HG02798 (cell line): ENCODE data around the gene MS4A7.

Experiments
- ATAC-seq: cut with Tn5 transposase; IDR thresholded peaks from one replicate; pipeline ENCODE4 v1.9.1; 2021; ENCODE audit warnings: mild to moderate bottlenecking; ENCODE audit not compliant: unreplicated experiment, poor library complexity

Gene MS4A7

DNA sequence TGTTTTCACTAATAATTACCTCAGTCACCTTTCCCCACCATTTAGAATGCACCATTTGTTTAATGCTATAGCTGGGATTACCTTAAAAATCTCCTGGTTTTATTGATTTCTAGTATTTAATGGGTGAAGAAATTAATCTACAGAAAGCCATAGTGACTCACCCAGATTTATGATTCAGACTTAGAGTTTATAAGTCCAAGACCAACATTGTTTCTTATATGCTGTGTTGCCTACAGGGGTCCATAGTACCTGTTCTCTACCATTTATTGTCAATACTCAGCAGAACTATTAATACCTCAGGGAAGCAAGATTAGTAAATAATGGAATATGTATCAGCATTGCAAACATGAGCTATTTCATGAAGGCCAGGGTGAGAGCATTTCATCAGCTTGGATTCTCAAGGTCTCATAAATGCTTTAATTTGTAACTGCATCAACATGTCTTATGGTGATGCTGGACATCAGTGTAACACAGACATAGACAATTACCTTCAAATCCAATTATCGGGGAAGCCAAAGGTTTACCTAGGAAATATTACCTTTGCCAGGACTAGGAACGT is 8.0 kb upstream of the MS4A7 start:
- no peak for ATAC-seq

DNA sequence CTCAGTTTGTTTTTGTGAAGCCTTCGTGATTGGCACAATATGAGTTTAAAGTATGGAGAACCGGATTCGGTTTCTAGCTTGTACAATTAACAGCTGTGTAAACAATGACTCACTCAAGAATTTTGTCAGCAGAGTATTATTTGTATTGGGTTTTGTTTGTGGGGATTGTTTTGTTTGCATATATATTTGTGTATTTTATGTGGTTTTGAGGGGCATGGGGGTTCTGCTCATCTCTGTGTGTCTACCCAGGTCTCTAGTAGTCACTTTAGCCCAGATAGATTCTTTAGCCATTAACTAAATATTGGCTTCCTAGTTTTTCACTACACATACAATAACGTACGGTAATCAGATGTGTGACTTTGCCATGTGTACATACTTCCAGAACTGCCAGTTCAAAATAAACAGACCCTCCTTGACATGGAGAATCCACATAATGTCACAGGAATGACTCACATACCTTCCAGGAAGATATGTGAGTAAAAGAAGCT is 7.5 kb upstream of the MS4A7 start:
- no peak for ATAC-seq

DNA sequence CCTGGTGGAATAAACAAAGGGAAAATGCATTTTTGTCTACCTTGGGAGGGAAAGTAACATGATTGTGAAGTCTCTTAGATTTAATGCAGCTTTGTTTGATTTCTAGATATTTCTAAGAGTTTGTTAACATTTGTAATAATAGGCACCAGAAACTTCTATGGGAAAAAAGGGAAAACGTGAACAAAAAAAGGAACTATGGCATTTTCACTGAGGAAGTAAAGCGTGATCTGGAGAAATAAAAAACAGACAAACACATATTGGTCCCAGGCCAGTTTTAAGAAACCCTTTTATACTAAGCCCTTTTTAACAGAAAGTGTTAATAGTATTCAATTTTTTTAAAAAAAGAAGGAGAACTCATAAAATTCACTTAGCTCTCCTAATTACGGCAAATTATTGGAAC is 6.9 kb upstream of the MS4A7 start:
- ATAC-seq, result no peak

DNA sequence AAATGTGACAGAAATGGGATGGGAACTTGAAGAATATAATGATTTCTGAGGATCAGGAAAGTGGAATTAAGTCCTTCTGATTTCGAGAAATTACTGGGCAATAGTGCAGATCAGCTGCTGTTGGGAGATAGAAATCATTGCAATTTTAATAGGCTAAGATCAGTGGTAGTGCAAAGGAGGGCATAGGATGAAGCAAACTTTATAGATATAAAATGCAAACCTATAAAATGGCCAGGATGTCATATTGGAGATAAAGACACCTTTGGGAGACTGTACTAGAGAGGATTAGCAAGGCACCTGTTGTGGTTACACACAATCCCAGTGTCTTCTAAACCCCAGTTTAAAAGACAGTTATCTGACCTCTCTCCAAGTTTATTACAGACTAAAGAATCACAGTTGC is 6.5 kb upstream of the MS4A7 start:
- ATAC-seq, result no peak

DNA sequence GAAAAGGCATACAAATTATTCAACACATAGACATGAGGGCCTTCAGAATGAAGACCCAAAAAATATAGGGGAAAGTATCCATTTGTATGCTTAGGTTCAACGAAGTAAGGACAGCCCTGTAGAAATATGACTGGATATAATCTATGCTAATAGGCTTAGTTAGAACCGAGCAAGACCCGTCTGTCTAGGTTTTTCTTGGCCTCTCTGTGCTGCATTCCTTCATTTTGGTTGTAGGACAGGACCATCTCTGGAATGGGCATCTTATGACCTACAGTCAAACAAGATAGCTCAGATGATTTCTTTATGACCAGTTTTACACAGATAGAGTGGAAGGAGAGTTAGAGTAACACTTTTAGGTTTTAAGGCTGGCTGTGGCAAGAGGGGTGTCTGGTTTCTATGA is 5.6 kb upstream of the MS4A7 start:
- ATAC-seq, result no peak

DNA sequence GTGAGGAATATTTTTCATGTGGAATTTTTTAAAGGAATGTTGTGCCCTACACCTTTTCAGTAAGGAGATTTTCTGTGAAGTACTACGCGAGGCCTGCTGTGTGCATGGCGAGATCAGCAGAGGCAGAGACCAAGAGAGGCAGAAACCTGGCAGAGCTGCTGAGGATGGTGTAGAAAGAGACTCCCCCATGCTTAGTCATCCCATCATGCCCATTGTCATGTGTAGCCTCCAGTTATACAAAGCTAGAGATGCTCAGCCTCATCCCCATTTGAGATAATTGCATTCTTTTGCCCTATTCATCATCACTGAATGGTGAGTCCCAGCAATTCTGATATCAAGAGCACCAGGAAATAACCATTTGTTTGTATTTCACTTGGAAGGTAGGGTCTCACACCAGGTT is 3.0 kb upstream of the MS4A7 start:
- ATAC-seq, result no peak

DNA sequence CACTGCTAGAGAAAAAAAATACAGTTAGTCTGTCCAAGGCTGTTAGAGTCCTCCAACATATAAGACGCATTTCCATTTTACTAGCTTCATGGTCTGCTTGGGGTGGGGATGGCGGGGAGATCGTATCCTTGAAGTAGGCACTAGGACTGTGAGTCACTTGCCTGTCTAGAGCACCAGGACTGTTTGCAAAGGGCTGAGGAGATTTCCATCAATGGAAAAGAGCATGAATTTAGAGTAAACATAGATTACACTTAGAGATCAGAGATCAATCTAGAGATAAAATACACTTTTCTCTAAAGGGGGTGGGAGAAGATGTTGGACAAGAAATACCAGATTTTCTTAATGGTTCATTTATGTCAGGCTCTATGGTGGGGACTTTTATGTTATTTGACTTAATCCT is 1.7 kb upstream of the MS4A7 start:
- ATAC-seq, result no peak

DNA sequence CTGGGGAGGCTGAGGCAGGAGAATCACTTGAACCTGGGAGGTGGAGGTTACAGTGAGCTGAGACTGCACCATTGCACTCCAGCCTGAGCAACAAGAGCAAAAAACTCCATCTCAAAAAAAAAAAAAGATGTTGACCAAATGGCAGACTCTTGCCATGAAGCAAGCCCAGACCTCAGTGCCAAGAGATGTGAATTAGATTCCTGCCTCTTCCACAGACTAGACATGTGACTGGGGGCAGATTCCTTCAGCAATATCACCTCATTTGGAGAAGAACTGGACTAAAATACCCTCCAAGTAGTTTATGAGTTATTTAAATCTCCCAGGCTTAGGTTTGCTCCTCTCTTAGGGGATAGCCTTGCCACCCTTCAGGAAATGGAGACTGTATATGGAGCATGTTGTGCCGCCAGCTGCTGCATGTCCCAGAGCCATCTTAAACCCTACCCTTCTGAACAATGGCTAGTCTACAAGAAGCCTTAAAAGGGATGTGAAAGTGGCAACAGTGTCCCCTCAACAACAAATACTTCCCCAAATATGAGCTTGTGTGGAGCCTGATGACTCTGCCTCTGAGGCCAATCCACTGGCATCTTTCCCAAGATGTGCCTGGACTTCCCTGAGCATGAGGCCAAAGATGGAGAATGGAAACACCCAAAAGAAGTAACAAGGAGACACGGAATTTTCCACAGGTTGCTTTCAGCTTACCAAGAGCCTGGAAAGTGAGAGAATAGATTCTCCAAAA is 763 bp upstream of the MS4A7 start:
- ATAC-seq, result peak; percentile 50

DNA sequence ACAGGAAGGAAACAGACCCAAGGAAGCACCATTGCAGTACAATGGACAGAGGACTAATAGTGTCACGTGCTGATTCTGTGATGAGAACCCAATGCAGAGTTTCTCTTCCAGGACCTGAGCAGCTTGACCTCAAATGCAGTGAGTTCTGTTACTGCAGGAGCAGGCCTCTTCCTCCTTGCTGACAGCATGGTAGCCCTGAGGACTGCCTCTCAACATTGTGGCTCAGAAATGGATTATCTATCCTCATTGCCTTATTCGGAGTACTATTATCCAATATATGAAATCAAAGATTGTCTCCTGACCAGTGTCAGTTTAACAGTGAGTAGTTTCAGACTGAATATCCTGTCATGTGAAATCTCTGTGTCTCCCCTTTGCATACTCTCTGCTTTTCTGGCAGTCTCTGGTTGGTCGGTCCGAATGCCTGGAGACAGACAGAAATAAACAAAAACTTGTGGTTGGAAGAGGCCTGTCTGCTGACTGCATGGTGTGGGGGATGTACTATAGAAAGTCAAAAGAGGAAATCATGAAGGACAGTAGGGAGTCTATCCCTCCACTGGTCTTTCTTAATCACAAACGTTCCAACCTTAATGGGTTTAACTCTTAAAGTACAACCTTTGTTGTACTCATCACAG is 11.1 kb downstream of the MS4A7 start:
- peak; percentile 84 for ATAC-seq

DNA sequence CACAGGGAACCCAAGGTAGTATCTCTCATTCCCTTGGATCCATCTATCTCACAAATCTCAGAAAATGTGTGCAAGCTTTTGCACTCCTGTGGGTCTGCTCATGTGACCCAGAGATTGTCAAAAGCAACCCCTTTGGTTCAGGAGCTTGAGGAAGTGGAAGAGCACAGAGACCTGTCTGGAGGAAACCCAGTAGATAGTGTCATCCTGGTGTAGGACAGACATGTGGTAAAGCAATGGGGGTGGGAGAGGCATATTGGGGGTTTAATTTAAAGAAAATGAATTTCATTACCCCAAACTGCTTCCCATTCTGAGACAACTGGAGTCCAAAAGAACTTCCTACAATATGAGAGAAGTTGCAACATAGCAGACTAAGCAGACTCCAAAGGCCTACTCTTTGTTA is 12.1 kb downstream of the MS4A7 start:
- ATAC-seq, result no peak

DNA sequence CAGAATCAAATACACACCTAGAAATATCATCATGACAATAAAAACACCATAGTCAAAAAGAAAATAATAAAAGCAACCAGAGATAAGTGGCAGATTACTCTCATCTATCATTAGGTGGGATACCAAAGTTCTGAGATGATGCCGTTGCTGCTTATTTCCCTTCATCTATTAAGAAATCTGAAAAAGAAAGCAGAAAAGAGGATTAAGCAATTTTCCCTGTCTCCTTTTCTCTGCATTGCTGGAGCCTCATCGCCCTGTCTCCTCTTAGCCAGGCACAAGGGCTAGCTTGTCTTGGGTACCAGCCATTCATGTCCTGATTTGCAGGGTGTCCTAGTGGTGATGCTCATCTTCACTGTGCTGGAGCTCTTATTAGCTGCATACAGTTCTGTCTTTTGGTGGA is 14.0 kb downstream of the MS4A7 start:
- ATAC-seq, result no peak

DNA sequence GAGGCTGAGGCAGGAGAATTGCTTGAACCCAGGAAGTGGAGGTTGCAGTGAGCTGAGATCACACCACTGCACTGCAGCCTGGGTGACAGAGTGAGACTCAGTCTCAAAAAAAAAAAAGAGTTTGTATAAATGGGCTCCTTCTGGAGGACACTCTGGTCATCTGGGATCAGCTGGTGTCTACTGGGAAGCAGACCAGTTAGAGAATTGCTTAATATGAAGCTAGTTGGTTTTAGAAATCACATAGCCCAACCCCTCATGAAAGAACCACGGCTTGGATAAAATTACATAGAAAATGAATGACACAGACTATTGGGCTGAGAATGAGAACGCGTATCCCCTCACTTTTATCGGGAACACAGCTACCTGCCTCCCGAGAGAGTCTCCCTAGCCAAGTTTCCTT is 14.7 kb downstream of the MS4A7 start:
- no peak for ATAC-seq

DNA sequence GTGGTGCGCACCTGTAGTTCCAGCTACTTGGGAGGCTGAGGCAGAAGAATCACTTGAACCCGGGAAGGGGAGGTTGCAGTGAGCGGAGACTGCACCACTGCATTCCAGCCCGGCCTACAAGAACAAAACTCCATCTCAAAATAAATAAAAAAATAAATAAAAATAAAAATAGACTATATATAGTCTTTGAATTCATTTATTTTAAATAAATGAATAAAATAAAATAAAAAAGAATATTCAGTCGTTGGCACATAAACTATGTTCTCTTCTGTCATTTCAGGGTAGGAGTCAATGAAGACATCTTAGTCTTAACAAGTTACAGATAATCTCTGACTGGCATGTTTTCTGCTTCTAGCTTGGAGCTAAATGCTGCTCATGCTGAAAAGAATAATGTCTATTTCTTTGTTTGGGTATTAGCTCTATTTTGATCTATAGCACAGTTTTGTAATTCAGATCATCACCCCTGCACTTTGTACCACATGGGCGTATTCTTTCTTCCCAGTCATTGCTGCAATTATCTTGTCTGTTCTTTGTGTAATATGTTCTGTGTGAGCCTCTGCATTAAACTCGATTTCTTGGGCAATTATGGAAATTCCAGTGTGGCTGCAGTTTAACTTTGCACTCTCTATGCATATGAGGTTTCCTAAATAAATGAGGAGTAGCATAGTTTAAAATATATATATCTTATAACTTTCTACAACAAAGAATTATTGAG is 16.5 kb downstream of the MS4A7 start:
- no peak for ATAC-seq

DNA sequence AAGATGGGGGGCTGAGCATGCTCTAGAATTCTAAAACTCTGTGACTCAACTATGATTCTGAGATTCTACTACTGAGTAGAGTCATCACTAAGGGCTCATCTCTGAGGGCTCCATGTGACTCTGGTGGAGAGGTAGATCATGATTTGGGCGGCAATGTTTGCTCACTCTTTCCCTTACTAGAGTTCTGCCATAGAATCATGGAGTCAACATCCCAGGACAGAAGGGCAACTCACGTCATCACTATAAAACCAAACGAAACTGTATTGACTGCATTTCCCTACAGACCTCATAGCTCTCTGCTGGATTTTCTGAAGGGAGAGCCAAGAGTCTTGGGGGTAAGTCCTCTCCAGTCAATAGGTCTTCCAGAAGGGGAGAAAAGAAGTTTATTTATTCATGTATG is 18.1 kb downstream of the MS4A7 start, which contains the start of gene MS4A14:
Gene MS4A14, plus strand, starts transcription at position 78 of the 400 bp plus-strand sequence. Its CDS starts 120 bp downstream, at position 198.
- ATAC-seq, result peak; percentile 10

DNA sequence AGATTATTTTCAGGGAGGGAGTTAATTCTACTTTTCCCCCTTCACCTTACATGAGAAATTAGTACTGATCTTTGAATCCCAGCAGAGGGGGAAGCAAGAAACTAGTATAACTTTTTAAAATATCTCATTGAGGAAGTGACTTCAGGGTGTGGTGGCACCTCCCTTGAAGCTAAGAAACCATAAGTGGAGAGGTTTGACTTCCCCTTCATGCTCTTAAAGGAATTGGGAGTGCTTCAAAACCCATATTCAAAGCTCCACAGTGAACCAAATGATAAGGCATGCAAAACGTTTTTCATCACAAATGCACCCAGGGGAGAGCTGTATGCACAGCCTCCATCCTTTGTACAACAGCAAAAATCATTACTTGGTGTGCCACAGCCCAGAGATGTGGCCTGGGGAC is 18.5 kb downstream of the MS4A7 start:
- ATAC-seq, result peak; percentile 73

DNA sequence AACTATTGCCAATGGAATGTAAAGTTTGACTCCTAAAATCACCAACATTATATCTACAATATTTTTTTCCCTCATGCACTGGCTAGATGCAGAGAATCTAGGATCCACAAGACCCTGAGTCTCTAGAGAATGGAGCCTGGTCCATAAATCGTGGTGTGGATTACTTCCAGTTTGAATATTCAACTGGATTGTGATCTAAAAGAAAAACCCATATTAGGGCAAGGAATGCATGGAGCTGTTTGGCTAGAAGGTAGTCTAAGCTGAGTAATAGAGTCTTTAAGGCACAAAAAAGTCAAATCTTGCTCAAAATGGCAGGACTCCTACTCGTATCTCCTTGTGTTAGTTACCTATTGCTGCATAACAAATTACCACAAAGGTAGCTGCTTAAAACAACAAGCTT is 41.7 kb downstream of the MS4A7 start:
- no peak for ATAC-seq

DNA sequence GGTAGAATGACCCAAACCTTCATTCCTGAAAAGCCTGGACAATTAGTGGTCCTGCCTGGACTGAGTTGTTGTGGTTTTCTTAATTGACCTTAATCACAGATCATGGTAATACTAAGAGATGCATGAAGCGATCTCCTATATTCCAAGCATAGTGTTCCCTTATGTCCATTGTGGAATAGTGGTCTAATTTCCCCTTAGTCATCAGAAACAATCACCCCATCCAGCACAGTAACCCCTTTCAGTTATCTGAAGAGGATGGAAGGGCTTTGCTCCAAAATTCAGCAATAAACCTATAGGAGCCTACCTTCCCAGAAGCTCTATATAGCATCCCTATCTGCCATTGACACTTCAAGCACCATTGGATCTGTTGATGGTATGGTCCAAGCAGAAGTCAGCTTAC is 44.3 kb downstream of the MS4A7 start:
- no peak for ATAC-seq

DNA sequence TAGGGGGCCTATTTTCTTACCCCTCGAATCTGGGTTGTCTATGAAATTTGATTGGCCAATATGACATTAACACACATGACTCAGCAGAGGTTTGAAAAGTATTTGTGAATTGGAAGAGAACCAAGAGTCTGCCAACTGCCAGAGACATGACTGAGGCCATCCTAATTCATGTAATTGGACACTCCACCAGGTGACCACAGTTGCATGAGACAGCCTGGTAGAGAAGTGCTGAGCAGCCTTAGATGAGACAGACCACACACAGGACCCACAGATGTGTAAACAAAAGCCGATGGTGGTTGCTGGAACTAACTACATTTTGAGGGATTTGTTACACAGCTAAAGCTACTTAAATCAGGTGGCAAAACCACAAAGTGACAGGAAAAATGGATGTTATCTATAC is 50.2 kb downstream of the MS4A7 start:
- ATAC-seq, result no peak

DNA sequence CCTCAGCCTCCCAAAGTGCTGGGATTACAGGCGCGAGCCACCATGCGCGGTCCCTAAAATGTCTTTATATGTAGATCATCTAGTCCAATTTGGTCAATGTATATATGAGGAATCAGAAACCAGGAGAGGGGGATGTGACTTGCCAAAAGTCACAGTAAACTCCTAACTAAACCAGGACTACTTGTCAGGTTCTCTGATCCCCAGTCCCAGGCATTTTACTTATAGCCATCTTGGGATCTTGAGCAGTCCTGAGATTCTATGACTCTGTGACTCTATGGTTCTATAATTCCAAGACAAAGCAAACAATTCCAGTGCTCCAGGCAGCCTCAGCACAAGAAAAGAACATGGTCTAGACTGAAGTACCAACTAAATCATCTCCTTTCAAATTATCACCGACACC is 50.9 kb downstream of the MS4A7 start, which contains the start of gene MS4A5:
Gene MS4A5, plus strand, starts transcription at position 301 of the 400 bp plus-strand sequence. CDS start 103 bp downstream, outside the sequence.
- ATAC-seq, result no peak

DNA sequence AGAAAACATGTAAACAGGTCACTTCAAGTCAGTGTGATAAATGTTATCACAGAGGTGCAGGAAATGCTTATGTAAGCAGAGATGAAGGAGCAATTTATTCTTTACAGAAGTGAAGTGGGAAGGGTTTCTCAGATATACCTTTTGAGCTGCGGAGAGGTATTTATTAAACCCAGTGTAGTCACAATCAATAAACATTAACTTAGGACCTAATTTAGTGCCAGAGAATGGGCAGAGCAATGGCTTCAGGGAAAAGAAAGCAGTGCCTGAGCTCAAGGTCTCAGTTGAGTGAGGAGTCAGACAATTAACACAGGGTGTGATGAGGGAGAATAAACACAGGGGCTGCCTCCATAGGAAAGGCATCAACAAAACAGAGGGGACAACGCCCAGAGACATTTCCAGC is 52.9 kb downstream of the MS4A7 start:
- no peak for ATAC-seq

DNA sequence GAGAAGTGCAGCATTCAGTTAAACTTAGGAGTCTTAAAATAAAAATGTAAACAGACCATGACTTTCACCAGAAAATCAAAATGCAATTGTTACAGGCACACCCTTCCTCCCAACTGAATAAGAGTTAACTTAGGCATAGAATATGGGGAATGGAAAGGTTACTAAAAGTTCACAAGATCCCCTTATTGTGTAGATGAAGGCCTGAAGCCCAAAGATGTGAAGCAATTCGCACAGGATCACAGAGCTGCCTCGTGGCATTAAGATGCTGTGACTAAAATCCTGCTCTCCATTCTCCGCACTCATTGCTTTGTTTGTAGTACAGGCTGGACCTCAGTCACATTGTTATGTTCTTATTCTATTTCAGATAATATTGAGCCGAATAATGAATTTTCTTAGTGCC is 55.1 kb downstream of the MS4A7 start:
- no peak for ATAC-seq
